ENCODE measurements around the gene OSGIN1.

GRCh38 chr16:83947642-83948234, 5.3 kb upstream of the OSGIN1 start:
- TF ChIP-seq, protein P1, sequence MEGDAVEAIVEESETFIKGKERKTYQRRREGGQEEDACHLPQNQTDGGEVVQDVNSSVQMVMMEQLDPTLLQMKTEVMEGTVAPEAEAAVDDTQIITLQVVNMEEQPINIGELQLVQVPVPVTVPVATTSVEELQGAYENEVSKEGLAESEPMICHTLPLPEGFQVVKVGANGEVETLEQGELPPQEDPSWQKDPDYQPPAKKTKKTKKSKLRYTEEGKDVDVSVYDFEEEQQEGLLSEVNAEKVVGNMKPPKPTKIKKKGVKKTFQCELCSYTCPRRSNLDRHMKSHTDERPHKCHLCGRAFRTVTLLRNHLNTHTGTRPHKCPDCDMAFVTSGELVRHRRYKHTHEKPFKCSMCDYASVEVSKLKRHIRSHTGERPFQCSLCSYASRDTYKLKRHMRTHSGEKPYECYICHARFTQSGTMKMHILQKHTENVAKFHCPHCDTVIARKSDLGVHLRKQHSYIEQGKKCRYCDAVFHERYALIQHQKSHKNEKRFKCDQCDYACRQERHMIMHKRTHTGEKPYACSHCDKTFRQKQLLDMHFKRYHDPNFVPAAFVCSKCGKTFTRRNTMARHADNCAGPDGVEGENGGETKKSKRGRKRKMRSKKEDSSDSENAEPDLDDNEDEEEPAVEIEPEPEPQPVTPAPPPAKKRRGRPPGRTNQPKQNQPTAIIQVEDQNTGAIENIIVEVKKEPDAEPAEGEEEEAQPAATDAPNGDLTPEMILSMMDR (IDR thresholded peaks at IDR 0.05; ENCODE audit: borderline replicate concordance, extremely low read depth, low read length, poor library complexity, severe bottlenecking): no peak
- no peak for TF ChIP-seq EZH2 (IDR thresholded peaks at IDR 0.05; ENCODE audit: borderline replicate concordance, low read depth, low read length, severe bottlenecking)
